Measurements from ENCODE around the gene BCKDHA.
A peak's percentile ranks its signal among the peaks of the same experiment; 100 is the strongest.
"Not testable (repeated sequence)": the region's sequence is repeated elsewhere in the genome, so short reads cannot be mapped to it uniquely, and the experiment has no call there.

BCKDHA gene

DNA sequence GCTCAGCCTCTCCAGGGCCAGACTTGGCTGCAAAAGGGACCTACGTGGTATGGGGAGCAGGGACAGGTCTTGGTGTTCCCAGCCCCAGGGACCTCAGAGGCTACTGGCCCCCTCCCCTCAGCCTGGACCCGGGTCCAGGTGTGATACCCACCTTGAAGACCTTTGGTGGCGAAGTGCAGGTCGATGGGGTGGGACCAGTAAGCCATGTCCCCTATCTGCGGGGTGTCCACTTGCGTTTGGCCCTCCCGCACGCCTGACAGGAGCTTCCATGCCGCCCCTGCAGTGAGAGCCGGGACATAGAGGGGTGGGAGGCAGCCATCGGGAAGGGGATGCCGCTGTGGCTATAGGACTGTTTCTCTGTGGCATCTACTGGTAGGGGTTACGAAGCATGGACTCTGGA lies 39.9 kb upstream of the BCKDHA start:
- no peaks in the 10 kb centered on the region for H3K9me3 Mint-ChIP-seq
- H3K27ac Mint-ChIP-seq (ENCODE audit: low read depth): no peak overlapping the region
- H3K4me3 Mint-ChIP-seq: peak overlapping the region; percentile 43

DNA sequence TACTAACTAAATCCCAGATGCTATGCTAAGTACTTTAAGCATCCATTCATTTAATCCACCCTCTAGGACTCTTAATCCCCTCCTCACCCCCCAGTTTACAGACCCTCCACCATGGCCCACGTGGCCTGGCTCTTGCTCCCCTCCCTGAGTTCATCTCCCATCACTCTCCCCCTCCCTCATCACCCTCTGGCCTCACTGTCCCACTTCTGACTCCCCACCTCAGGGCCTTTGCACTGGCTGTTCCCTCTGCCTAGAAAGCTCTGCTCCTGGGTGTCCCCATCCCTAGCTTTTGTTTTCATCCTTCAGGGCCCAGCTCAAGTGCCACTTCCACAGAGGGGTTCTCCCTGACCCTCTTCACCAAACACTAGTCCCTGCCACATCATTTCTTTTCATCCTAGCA lies 37.9 kb upstream of the BCKDHA start:
- no peaks in the 10 kb centered on the region for H3K9me3 Mint-ChIP-seq
- no peak overlapping the region for H3K27ac Mint-ChIP-seq (ENCODE audit: low read depth)
- no peak for DNase-seq (ENCODE audit: low spot score in 2 of 2)

More for the DNA sequence above, 39.9 kb upstream of the BCKDHA start:
- H3K36me3 Mint-ChIP-seq (ENCODE audit: insufficient read depth): peaks cover 33% of the 10 kb centered on the region
- H3K27me3 Mint-ChIP-seq: no peaks in the 10 kb centered on the region
- ATAC-seq (replicated peaks; ENCODE audit: extremely low read depth, poor library complexity, severe bottlenecking) (no peak), DNase-seq (ENCODE audit: low spot score in 2 of 2) (no peak)
- H3K4me1 Mint-ChIP-seq: peaks cover 49% of the 10 kb centered on the region

GRCh38 chr19:41362143-41362847 lies 35.3 kb upstream of the BCKDHA start:
- H3K4me1 Mint-ChIP-seq: peaks cover 45% of the 10 kb centered on the region
- H3K27ac Mint-ChIP-seq (ENCODE audit: low read depth): no peak overlapping the region
- H3K27me3 Mint-ChIP-seq: no peaks in the 10 kb centered on the region
- no peak for DNase-seq (ENCODE audit: low spot score in 2 of 2)
- no peaks in the 10 kb centered on the region for H3K9me3 Mint-ChIP-seq
- peak overlapping the region; percentile 85 for H3K4me3 Mint-ChIP-seq
- H3K36me3 Mint-ChIP-seq (ENCODE audit: insufficient read depth): peaks cover 25% of the 10 kb centered on the region
- no peak for ATAC-seq (replicated peaks; ENCODE audit: extremely low read depth, poor library complexity, severe bottlenecking)

More for the DNA sequence above, 37.9 kb upstream of the BCKDHA start:
- peaks cover 32% of the 10 kb centered on the region for H3K36me3 Mint-ChIP-seq (ENCODE audit: insufficient read depth)
- no peaks in the 10 kb centered on the region for H3K27me3 Mint-ChIP-seq
- no peak overlapping the region for H3K4me3 Mint-ChIP-seq
- ATAC-seq (replicated peaks; ENCODE audit: extremely low read depth, poor library complexity, severe bottlenecking): no peak
- peaks cover 56% of the 10 kb centered on the region for H3K4me1 Mint-ChIP-seq

DNA sequence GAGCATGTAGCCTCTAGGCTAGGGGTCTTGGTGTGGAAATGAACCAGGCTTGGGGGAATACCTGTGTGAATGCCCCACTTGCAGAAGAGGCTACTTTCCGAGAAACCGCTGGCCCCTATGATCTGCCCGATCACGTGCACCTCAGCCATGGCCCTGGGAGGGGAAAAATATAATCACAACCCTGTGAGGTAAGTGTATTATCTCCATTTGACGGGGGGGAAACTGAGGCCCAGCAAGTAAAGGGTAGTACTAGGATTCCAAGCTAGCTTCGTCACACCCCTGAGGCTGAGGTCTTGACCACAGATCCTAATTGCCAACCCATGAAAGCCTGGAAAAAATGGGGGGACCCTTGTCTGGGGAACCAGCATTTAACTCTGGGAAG lies 34.3 kb upstream of the BCKDHA start:
- no peak for ATAC-seq (replicated peaks; ENCODE audit: extremely low read depth, poor library complexity, severe bottlenecking)
- Mint-ChIP-seq H3K27me3 (no peaks in the 10 kb centered on the region), H3K4me1 (peaks cover 34% of the 10 kb centered on the region), H3K36me3 (ENCODE audit: insufficient read depth) (peaks cover 23% of the 10 kb centered on the region), H3K27ac (ENCODE audit: low read depth) (peak overlapping the region; percentile 99), H3K4me3 (peak overlapping the region; percentile 85), H3K9me3 (no peaks in the 10 kb centered on the region)
- DNase-seq (ENCODE audit: low spot score in 2 of 2): no peak

DNA sequence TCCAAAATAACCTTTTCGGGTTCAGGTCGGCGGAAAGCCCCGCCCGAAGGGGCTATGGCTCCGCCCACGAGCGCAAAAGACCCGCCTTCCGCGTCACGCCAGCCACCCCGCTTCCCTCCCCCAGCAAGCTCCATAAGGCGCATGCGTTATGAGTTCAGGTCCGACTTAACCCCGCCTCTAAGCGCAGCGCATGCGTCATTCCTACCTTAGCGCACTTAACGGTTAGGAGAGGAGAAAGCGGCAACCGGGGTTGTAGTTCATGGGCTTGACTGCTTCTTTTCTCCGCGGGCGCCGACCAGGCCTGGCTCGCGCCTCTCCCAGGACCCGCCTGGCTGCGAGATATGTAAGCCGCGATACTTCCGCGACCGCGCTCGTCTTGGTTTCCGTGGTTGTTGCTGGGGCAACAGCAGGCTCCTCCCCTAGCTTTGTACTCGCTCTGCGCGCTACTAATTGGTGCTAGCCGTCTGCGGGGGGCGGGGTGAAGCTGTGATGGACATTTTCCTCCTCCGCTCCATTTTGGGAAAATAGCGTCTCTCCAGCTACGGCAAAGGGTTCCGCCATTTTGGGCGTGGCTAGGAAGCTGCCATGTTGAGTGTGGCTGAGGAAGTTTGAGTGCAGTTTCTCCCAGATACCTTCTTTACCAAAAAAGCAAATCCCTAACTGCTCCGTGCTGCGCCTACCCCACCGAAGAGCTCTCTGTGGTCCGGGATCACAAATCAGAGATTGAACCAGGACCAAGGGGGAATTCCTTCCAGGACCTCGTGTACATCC lies 33.7 kb upstream of the BCKDHA start, which contains the start of gene B9D2:
TSS of gene B9D2 (minus strand) at position 397 of the 771 bp plus-strand sequence. CDS start 630 bp downstream, outside the sequence.
- H3K27ac Mint-ChIP-seq (ENCODE audit: low read depth): peak within 1 kb of the TSS; percentile 99
- peak; percentile 96 to 98 for DNase-seq (ENCODE audit: low spot score in 2 of 2)
- H3K4me3 Mint-ChIP-seq: peak within 1 kb of the TSS; percentile 85
- peak; percentile 95 for ATAC-seq (replicated peaks; ENCODE audit: extremely low read depth, poor library complexity, severe bottlenecking)
- peaks cover 32% of the 10 kb centered on the region for H3K4me1 Mint-ChIP-seq
- H3K36me3 Mint-ChIP-seq (ENCODE audit: insufficient read depth): peaks cover 23% of the 10 kb centered on the region
- no peaks in the 10 kb centered on the region for H3K27me3 Mint-ChIP-seq
- no peaks in the 10 kb centered on the region for H3K9me3 Mint-ChIP-seq

- H3K27ac Mint-ChIP-seq (ENCODE audit: low read depth): peak overlapping the region; percentile 99
- no peaks in the 10 kb centered on the region for H3K27me3 Mint-ChIP-seq
- H3K4me1 Mint-ChIP-seq: peaks cover 32% of the 10 kb centered on the region
- no peaks in the 10 kb centered on the region for H3K9me3 Mint-ChIP-seq
- peak overlapping the region; percentile 85 for H3K4me3 Mint-ChIP-seq
- peaks cover 22% of the 10 kb centered on the region for H3K36me3 Mint-ChIP-seq (ENCODE audit: insufficient read depth)
- no peak for DNase-seq (ENCODE audit: low spot score in 2 of 2)
- no peak for ATAC-seq (replicated peaks; ENCODE audit: extremely low read depth, poor library complexity, severe bottlenecking)
Observed at GRCh38 chr19:41364524-41365391, 32.9 kb upstream of the BCKDHA start.

- no peak overlapping the region for H3K27ac Mint-ChIP-seq (ENCODE audit: low read depth)
- peaks cover 14% of the 10 kb centered on the region for H3K36me3 Mint-ChIP-seq (ENCODE audit: insufficient read depth)
- H3K4me1 Mint-ChIP-seq: peaks cover 28% of the 10 kb centered on the region
- no peaks in the 10 kb centered on the region for H3K27me3 Mint-ChIP-seq
- H3K4me3 Mint-ChIP-seq: no peak overlapping the region
- DNase-seq (ENCODE audit: low spot score in 2 of 2) (no peak), ATAC-seq (replicated peaks; ENCODE audit: extremely low read depth, poor library complexity, severe bottlenecking) (no peak)
- H3K9me3 Mint-ChIP-seq: no peaks in the 10 kb centered on the region
Observed at GRCh38 chr19:41366089-41366488, 31.5 kb upstream of the BCKDHA start.

DNA sequence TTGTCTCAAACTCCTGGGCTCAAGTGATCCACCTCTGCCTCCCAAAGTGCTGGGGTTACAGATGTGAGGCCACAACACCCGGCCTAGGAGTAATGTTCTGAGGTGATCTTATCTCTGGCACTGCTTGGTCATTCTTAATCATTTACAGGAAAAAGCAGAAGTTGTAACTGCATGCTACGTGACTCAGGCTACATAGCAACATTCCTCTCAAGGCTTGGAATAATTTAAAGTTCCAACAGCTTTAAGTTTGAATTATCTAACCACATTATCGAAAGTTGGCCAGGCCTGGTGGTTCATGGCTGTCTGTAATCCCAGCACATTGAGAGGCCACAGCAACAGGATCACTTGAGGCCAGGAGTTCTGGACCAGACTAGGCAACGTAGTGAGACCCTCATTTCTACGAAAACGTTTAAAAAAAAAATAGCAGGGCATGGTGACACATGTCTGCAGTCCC lies 29.7 kb upstream of the BCKDHA start:
- Mint-ChIP-seq H3K36me3 (ENCODE audit: insufficient read depth) (peaks cover 12% of the 10 kb centered on the region), H3K9me3 (no peaks in the 10 kb centered on the region), H3K4me1 (peaks cover 28% of the 10 kb centered on the region), H3K4me3 (no peak overlapping the region), H3K27ac (ENCODE audit: low read depth) (no peak overlapping the region), H3K27me3 (no peaks in the 10 kb centered on the region)
- DNase-seq (ENCODE audit: low spot score in 2 of 2) (no peak), ATAC-seq (replicated peaks; ENCODE audit: extremely low read depth, poor library complexity, severe bottlenecking) (no peak)

- ATAC-seq (replicated peaks; ENCODE audit: extremely low read depth, poor library complexity, severe bottlenecking) (no peak), DNase-seq (ENCODE audit: low spot score in 2 of 2) (no peak)
- no peaks in the 10 kb centered on the region for H3K9me3 Mint-ChIP-seq
- H3K27me3 Mint-ChIP-seq: no peaks in the 10 kb centered on the region
- peaks cover 17% of the 10 kb centered on the region for H3K4me1 Mint-ChIP-seq
- no peak overlapping the region for H3K4me3 Mint-ChIP-seq
- no peak overlapping the region for H3K27ac Mint-ChIP-seq (ENCODE audit: low read depth)
- H3K36me3 Mint-ChIP-seq (ENCODE audit: insufficient read depth): peaks cover 4% of the 10 kb centered on the region
Observed at GRCh38 chr19:41369769-41370168, 27.8 kb upstream of the BCKDHA start.

DNA sequence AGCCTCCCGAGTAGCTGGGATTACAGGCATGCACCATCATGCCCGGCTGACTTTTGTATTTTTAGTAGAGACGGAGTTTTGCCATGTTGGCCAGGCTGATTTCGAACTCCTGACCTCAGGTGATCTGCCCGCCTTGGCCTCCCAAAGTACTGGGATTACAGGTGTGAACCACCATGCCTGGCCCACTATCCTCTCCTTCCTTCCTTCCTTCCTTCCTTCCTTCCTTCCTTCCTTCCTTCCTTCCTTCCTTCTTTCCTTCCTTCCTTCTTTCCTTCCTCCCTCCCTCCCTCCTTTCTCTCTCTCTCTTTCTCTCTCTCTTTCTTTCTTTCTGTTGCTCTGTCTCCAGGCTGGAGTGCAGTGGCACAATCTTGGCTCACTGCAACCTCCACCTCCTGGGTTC lies 26.5 kb upstream of the BCKDHA start:
- peaks cover 19% of the 10 kb centered on the region for H3K4me1 Mint-ChIP-seq
- DNase-seq (ENCODE audit: low spot score in 2 of 2); H3K27me3 Mint-ChIP-seq; ATAC-seq (replicated peaks; ENCODE audit: extremely low read depth, poor library complexity, severe bottlenecking); H3K36me3 Mint-ChIP-seq (ENCODE audit: insufficient read depth); H3K4me3 Mint-ChIP-seq; H3K27ac Mint-ChIP-seq (ENCODE audit: low read depth); H3K9me3 Mint-ChIP-seq: not testable (repeated sequence)

DNA sequence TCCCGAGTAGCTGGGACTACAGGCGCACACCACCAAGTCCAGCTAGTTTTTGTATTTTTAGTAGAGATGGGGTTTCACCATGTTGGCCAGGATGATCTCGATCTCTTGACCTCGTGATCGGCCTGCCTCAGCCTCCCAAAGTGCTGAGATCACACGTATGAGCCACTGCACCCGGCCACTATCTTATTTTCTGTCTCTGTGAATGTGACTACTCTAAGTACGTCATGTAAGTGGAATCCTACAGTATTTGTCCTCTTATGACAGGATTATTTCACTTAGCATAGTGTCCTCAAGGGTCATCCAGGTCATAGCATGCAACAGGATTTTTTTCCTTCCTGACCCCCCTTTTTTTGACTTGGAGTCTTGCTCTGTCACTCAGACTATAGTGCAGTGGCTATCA lies 26.1 kb upstream of the BCKDHA start:
- H3K27ac Mint-ChIP-seq (ENCODE audit: low read depth): no peak overlapping the region
- DNase-seq (ENCODE audit: low spot score in 2 of 2): no peak
- no peak for ATAC-seq (replicated peaks; ENCODE audit: extremely low read depth, poor library complexity, severe bottlenecking)
- H3K4me1 Mint-ChIP-seq: peaks cover 17% of the 10 kb centered on the region
- H3K27me3 Mint-ChIP-seq: no peaks in the 10 kb centered on the region
- H3K9me3 Mint-ChIP-seq: no peaks in the 10 kb centered on the region
- peaks cover 4% of the 10 kb centered on the region for H3K36me3 Mint-ChIP-seq (ENCODE audit: insufficient read depth)
- no peak overlapping the region for H3K4me3 Mint-ChIP-seq

DNA sequence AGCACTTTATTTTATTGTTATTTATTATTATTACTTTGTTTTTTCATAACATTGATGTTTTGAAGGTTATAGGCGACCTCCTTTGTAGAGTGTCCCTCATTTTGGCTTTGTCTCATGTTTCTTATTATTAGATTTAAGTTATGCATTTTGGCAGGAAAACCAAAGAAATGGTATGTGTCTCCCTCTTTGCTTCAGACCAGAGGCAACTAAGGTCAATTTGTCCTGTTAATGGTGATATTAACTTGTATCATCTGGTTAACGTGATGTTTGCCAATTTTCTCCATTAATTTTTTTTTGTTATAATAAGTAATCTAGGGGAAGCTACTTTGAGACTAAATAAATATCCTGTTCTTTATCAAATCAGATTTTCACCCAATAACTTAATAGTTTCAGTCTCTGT lies 25.1 kb upstream of the BCKDHA start:
- H3K36me3 Mint-ChIP-seq (ENCODE audit: insufficient read depth): peaks cover 3% of the 10 kb centered on the region

More for the DNA sequence above, 25.1 kb upstream of the BCKDHA start:
- H3K4me3 Mint-ChIP-seq: no peak overlapping the region
- H3K4me1 Mint-ChIP-seq: peaks cover 21% of the 10 kb centered on the region
- H3K27ac Mint-ChIP-seq (ENCODE audit: low read depth): no peak overlapping the region
- ATAC-seq (replicated peaks; ENCODE audit: extremely low read depth, poor library complexity, severe bottlenecking) (no peak), DNase-seq (ENCODE audit: low spot score in 2 of 2) (no peak)
- H3K27me3 Mint-ChIP-seq: no peaks in the 10 kb centered on the region
- no peaks in the 10 kb centered on the region for H3K9me3 Mint-ChIP-seq

Data from central memory CD8-positive, alpha-beta T cell (primary cell).